Thyroid gland (tissue), 4 donors: ENCODE results near the gene C17orf50.

Experiments used
- CTCF ChIP-seq, 6 experiments: fragments of 200-600 bp in 3 of 6; fragments of 450-650 bp in 3 of 6; sonication (generic) in 3 of 6; IDR thresholded peaks; one replicate each; pipeline ENCODE4 v1.5.1; 2016 to 2019; ENCODE audit warnings: antibody characterized with exemption in 6 of 6, mild to moderate bottlenecking in 2 of 6, inconsistent platforms in 1 of 6, moderate library complexity in 1 of 6
- POLR2A ChIP-seq, 2 donors: fragments of 450-650 bp; IDR thresholded peaks; one replicate each; pipeline ENCODE4 v1.6.1; 2017; ENCODE audit warnings: antibody characterized with exemption in 2 of 2, mild to moderate bottlenecking in 2 of 2, moderate library complexity in 1 of 2

DNA sequence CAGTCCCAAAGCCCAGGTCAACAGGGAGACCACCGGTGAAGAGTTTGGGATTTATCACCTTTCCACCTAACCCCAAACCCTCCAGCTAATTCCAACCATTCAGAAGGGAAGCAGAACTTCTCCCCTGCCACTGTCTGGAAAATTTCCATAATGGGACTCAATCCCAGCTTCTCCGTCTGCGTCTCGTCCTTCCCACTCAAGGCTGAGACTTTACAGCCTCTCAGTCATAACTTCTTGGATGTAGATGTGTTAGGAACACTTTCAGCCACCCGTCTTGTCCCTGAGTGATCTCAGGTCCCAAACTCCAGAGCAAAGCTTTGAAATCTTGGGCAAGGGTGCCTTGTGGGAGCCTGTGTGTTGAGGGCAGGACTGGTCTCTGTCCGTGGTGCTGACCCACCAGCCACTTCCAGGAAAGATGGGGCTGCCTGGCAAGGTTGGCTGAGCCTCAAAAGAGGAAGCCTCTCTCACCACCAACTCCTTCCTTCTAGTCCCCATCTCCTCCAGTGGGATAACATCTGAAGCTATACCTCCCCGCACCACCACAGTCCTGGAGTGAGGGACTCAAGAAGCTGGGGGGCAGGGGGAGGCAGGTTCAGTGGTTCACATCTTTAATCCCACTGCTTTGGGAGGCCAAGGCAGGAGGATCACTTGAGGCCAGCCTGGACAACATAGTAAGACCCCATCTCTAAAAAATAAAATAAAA, 16.9 kb upstream of the C17orf50 start:
- TF ChIP-seq CTCF (IDR thresholded peaks at IDR 0.05): no peak
- TF ChIP-seq POLR2A (IDR thresholded peaks at IDR 0.05): no peak
